ENCODE results near the gene ITGAX. TPM values are rescaled to one million over a fixed set of nuclear protein-coding genes. Genes with fewer than 3 reads are reported as not detected.

Gene ITGAX
- total RNA-seq, 1 donor from 2014 or later: 1.6 TPM

- DNase-seq: no peak
These were observed 4.5 kb upstream of the ITGAX start for GRCh38 chr16:31350275-31351005.

- no peak for DNase-seq
These were observed 3.6 kb upstream of the ITGAX start for GRCh38 chr16:31351246-31351941.

GRCh38 chr16:31351942-31352325 lies 3.0 kb upstream of the ITGAX start:
- no peak for DNase-seq

GRCh38 chr16:31352376-31353115 lies 2.4 kb upstream of the ITGAX start:
- DNase-seq: no peak

- DNase-seq: no peak
These were observed 590 bp downstream of the ITGAX start for GRCh38 chr16:31355431-31356100.

GRCh38 chr16:31356566-31357323 lies 1.8 kb downstream of the ITGAX start:
- no peak for DNase-seq

GRCh38 chr16:31357324-31358109 lies 2.5 kb downstream of the ITGAX start:
- DNase-seq: no peak

GRCh38 chr16:31360251-31360650 lies 5.3 kb downstream of the ITGAX start:
- no peak for DNase-seq

- DNase-seq: no peak
These were observed 6.5 kb downstream of the ITGAX start for GRCh38 chr16:31361201-31362110.

GRCh38 chr16:31362476-31363405 lies 7.8 kb downstream of the ITGAX start:
- no peak for DNase-seq

GRCh38 chr16:31363721-31364120 lies 8.7 kb downstream of the ITGAX start:
- no peak for DNase-seq

- DNase-seq: no peak
These were observed 9.4 kb downstream of the ITGAX start for GRCh38 chr16:31364421-31364820.

- no peak for DNase-seq
These were observed 10.3 kb downstream of the ITGAX start for GRCh38 chr16:31365131-31365865.

- DNase-seq: no peak
These were observed 12.9 kb downstream of the ITGAX start for GRCh38 chr16:31367853-31368252.

GRCh38 chr16:31371008-31371407 lies 16.0 kb downstream of the ITGAX start:
- DNase-seq: no peak

GRCh38 chr16:31371619-31372484 lies 16.9 kb downstream of the ITGAX start:
- no peak for DNase-seq

- DNase-seq: no peak
These were observed 18.3 kb downstream of the ITGAX start for GRCh38 chr16:31373235-31373634.
